ENCODE measurements around the gene LGALS8.
"Not testable (repeated sequence)": the region's sequence is repeated elsewhere in the genome, so short reads cannot be mapped to it uniquely, and the experiment has no call there.

Gene LGALS8

GRCh38 chr1:236543065-236543669 lies 19.4 kb downstream of the LGALS8 start:
- DNase-seq, result no peak

GRCh38 chr1:236545621-236546169 lies 21.9 kb downstream of the LGALS8 start:
- DNase-seq, result no peak

- no peak for DNase-seq
Observed at GRCh38 chr1:236548452-236548851, 24.7 kb downstream of the LGALS8 start.

GRCh38 chr1:236550961-236551851 lies 27.4 kb downstream of the LGALS8 start:
- no peak for DNase-seq

GRCh38 chr1:236552096-236552495 lies 28.3 kb downstream of the LGALS8 start:
- DNase-seq, result no peak

- no peak for DNase-seq
Observed at GRCh38 chr1:236552901-236553300, 29.1 kb downstream of the LGALS8 start.

- no peak for DNase-seq
Observed at GRCh38 chr1:236553370-236553769, 29.6 kb downstream of the LGALS8 start.

GRCh38 chr1:236556606-236557005 lies 32.8 kb downstream of the LGALS8 start:
- DNase-seq, result no peak

- no peak for DNase-seq
Observed at GRCh38 chr1:236558081-236558480, 34.3 kb downstream of the LGALS8 start.

GRCh38 chr1:236558846-236559245 lies 35.1 kb downstream of the LGALS8 start:
- DNase-seq, result no peak

GRCh38 chr1:236560213-236560771 lies 36.5 kb downstream of the LGALS8 start:
- DNase-seq, result no peak

- DNase-seq, result no peak
Observed at GRCh38 chr1:236561976-236562375, 38.2 kb downstream of the LGALS8 start.

GRCh38 chr1:236565530-236565929 lies 41.7 kb downstream of the LGALS8 start:
- DNase-seq, result no peak

GRCh38 chr1:236568285-236568894 lies 44.6 kb downstream of the LGALS8 start:
- DNase-seq, result no peak

- DNase-seq, result no peak
Observed at GRCh38 chr1:236575523-236575922, 51.7 kb downstream of the LGALS8 start.

- DNase-seq, result no peak
Observed at GRCh38 chr1:236576004-236576403, 52.2 kb downstream of the LGALS8 start.

- DNase-seq, result not testable (repeated sequence)
Observed at GRCh38 chr1:236577041-236577440, 53.3 kb downstream of the LGALS8 start.

GRCh38 chr1:236578661-236579060 lies 54.9 kb downstream of the LGALS8 start:
- no peak for DNase-seq

- not testable (repeated sequence) for DNase-seq
Observed at GRCh38 chr1:236580404-236580803, 56.6 kb downstream of the LGALS8 start.

GRCh38 chr1:236581528-236581927 lies 57.7 kb downstream of the LGALS8 start:
- no peak for DNase-seq

- no peak for DNase-seq
Observed at GRCh38 chr1:236589531-236589930, 65.7 kb downstream of the LGALS8 start.

GRCh38 chr1:236590553-236591150 lies 66.9 kb downstream of the LGALS8 start:
- DNase-seq, result no peak

- no peak for DNase-seq
Observed at GRCh38 chr1:236602171-236602570, 78.4 kb downstream of the LGALS8 start.

Measured in activated T-cell treated with anti-CD3 and anti-CD28 coated beads, Interleukin-2, amount 50 U/mL, for 48 hours (primary cell).